HL-60 (cell line): ENCODE results near the gene RAB25.

Experiments
- DNase-seq, 2 experiments: peaks; one replicate each; pipeline ENCODE4 v3.0.0-alpha.2; 2010 to 2020; ENCODE audit warnings: low read depth in 1 of 2, low spot score in 1 of 2
- H3K27ac ChIP-seq: fragments of 250-450 bp; sonication (Bioruptor Pico); replicated peaks from 2 replicates; pipeline ENCODE4 v1.5.1; 2020; ENCODE audit warnings: mild to moderate bottlenecking, moderate library complexity
- H3K27me3 ChIP-seq: fragments of 250-450 bp; sonication (Bioruptor Pico); 2 replicates; pipeline ENCODE4 v1.5.1; 2021; ENCODE audit warnings: mild to moderate bottlenecking, moderate library complexity; ENCODE audit not compliant: insufficient read depth, poor library complexity, severe bottlenecking
- H3K4me3 ChIP-seq: replicated peaks from 2 replicates; pipeline ENCODE4 v1.5.1; 2011; ENCODE audit warnings: mild to moderate bottlenecking, control low read depth, low read length; ENCODE audit not compliant: insufficient read depth
- CTCF ChIP-seq: IDR thresholded peaks from one replicate; pipeline ENCODE4 v1.5.1; 2011; ENCODE audit warnings: low read length, control low read depth, inconsistent platforms; ENCODE audit not compliant: insufficient read depth
- GABPA ChIP-seq: IDR thresholded peaks from 2 replicates; pipeline ENCODE4 v1.6.1; 2012; ENCODE audit warnings: low read depth
- POLR2AphosphoS5 ChIP-seq: IDR thresholded peaks from 2 replicates; pipeline ENCODE4 v1.6.1; 2012; ENCODE audit warnings: low read depth
- REST ChIP-seq: IDR thresholded peaks from 2 replicates; pipeline ENCODE4 v1.6.1; 2012; ENCODE audit warnings: low read depth; ENCODE audit not compliant: insufficient replicate concordance
- SPI1 ChIP-seq: IDR thresholded peaks from 2 replicates; pipeline ENCODE4 v1.6.1; 2012; ENCODE audit warnings: low read depth, mild to moderate bottlenecking, borderline replicate concordance

RAB25 gene

GRCh38 chr1:156083800-156084790, 23.1 kb downstream of the RAB25 start:
- Histone ChIP-seq H3K27ac (no peak overlapping the region), H3K27me3 (peaks cover 10% of the 10 kb centered on the region), H3K4me3 (no peak overlapping the region)
- TF ChIP-seq REST (no peak), GABPA (no peak), SPI1 (no peak), POLR2AphosphoS5 (no peak), CTCF (no peak)
- DNase-seq, result no peak

GRCh38 chr1:156086256-156086662, 25.3 kb downstream of the RAB25 start:
- H3K27me3 ChIP-seq, result peaks cover 3% of the 10 kb centered on the region
- TF ChIP-seq SPI1 (no peak), GABPA (no peak), POLR2AphosphoS5 (no peak), REST (no peak), CTCF (no peak)
- no peak for DNase-seq
- H3K4me3 ChIP-seq, result no peak overlapping the region
- no peak overlapping the region for H3K27ac ChIP-seq

GRCh38 chr1:156089704-156090103, 28.7 kb downstream of the RAB25 start:
- Histone ChIP-seq H3K4me3 (no peak overlapping the region), H3K27me3 (no peaks in the 10 kb centered on the region), H3K27ac (peak overlapping the region; percentile 53)
- TF ChIP-seq SPI1 (peak; percentile 69), REST (no peak), POLR2AphosphoS5 (no peak), GABPA (no peak)
- DNase-seq, result peak in 1 of 2 experiments; percentile 47
